Endothelial cell of umbilical vein (primary cell): ENCODE measurements around the gene VLDLR. TPM values are rescaled to one million over a fixed set of nuclear protein-coding genes. Genes with fewer than 3 reads are reported as not detected.

Source experiments
- BruUV-seq: library from RNA; stranded (reverse); fragments of 400-500 nt; replicated peaks from 2 replicates; lab custom pipeline; 2021; lab: Mats Ljungman, UMichigan
- CTCF ChIA-PET: fragments of 300-600, 350-600 bp; sonication (Branson Sonifier 250); formaldehyde crosslinking; loops from one replicate; lab custom pipeline; 2021; ENCODE audit warnings: antibody characterized with exemption, inconsistent platforms; lab: Charles Lee
- POLR2A ChIA-PET: fragments of 300-600, 350-600 bp; sonication (Branson Sonifier 250); formaldehyde crosslinking; loops from one replicate; lab custom pipeline; 2021; ENCODE audit warnings: antibody characterized with exemption, inconsistent platforms; lab: Charles Lee
- DNase-seq: peaks from one replicate; pipeline ENCODE4 v3.0.0-alpha.2; 2011; ENCODE audit warnings: low read depth, low spot score
- FAIRE-seq: peaks from 2 replicates; lab custom pipeline; 2011; peaks lifted over from hg19 to GRCh38; lab: Jason Lieb, UNC
- H2AFZ ChIP-seq: 2 replicates; pipeline ENCODE4 v1.6.0; 2012; ENCODE audit warnings: low read depth, low read length, control low read depth, inconsistent platforms
- H3K27ac ChIP-seq: 2 replicates; pipeline ENCODE4 v1.5.1; 2011; ENCODE audit warnings: low read depth, mild to moderate bottlenecking, control low read depth, low read length, moderate library complexity; ENCODE audit not compliant: insufficient read depth
- H3K27me3 ChIP-seq, 2 experiments: 2 replicates each; pipeline versions ENCODE4 v1.6.0 to v1.6.1; 2011; ENCODE audit warnings: low read length in 2 of 2, mixed read lengths in 1 of 2; ENCODE audit not compliant: control insufficient read depth in 2 of 2, insufficient read depth in 2 of 2
- H3K36me3 ChIP-seq, 2 experiments: 2 replicates in 1 of 2; 3 replicates in 1 of 2; pipeline ENCODE4 v1.5.1; 2011; ENCODE audit warnings: low read length in 2 of 2, mild to moderate bottlenecking in 1 of 2, moderate library complexity in 1 of 2; ENCODE audit not compliant: control insufficient read depth in 2 of 2, insufficient read depth in 2 of 2; ENCODE audit errors: extremely low read depth in 1 of 2
- H3K4me1 ChIP-seq: 3 replicates; pipeline ENCODE4 v1.5.1; 2011; ENCODE audit warnings: mild to moderate bottlenecking, low read length; ENCODE audit not compliant: control insufficient read depth, insufficient read depth; ENCODE audit errors: extremely low read depth
- H3K4me2 ChIP-seq: 2 replicates; pipeline ENCODE4 v1.6.1; 2011; ENCODE audit warnings: low read length, control low read depth, mixed read lengths; ENCODE audit not compliant: insufficient read depth
- H3K4me3 ChIP-seq, 3 experiments: fragments of 200-600 bp in 1 of 3; sonication (generic), shearing (Covaris generic) in 1 of 3; replicated peaks in 1 of 3; 2 replicates each; pipeline ENCODE4 v1.5.1; 2011 to 2016; ENCODE audit warnings: control low read depth in 3 of 3, low read length in 3 of 3, mild to moderate bottlenecking in 2 of 3, inconsistent platforms in 1 of 3, low read depth in 1 of 3, moderate library complexity in 1 of 3; ENCODE audit not compliant: insufficient read depth in 1 of 3
- H3K79me2 ChIP-seq: 2 replicates; pipeline ENCODE4 v1.6.0; 2012; ENCODE audit warnings: low read length, inconsistent platforms; ENCODE audit not compliant: control insufficient read depth, insufficient read depth
- H3K9ac ChIP-seq: replicated peaks from 2 replicates; pipeline ENCODE3; 2011; ENCODE audit warnings: low read length, control low read depth; ENCODE audit not compliant: insufficient read depth; ENCODE audit errors: extremely low read depth
- H3K9me1 ChIP-seq: replicated peaks from 3 replicates; pipeline ENCODE4 v1.6.0; 2011; ENCODE audit warnings: mild to moderate bottlenecking, low read length; ENCODE audit not compliant: control insufficient read depth, insufficient read depth; ENCODE audit errors: extremely low read depth
- H3K9me3 ChIP-seq: replicated peaks from 2 replicates; pipeline ENCODE4 v1.5.1; 2012; ENCODE audit warnings: low read length, inconsistent platforms; ENCODE audit not compliant: control insufficient read depth, insufficient read depth
- H4K20me1 ChIP-seq: replicated peaks from 2 replicates; pipeline ENCODE3; 2011; ENCODE audit warnings: mild to moderate bottlenecking, low read length; ENCODE audit not compliant: control insufficient read depth, insufficient read depth; ENCODE audit errors: extremely low read depth
- EZH2 ChIP-seq: IDR thresholded peaks from 2 replicates; pipeline ENCODE4 v1.6.1; 2012; ENCODE audit warnings: borderline replicate concordance, low read depth, mild to moderate bottlenecking, moderate library complexity, low read length, inconsistent platforms; ENCODE audit not compliant: severe bottlenecking
- MAX ChIP-seq: IDR thresholded peaks from 2 replicates; pipeline ENCODE4 v1.6.1; 2011; ENCODE audit not compliant: insufficient read depth, insufficient read length
- dilution Hi-C: fragments of 300-500 bp; cut with MboI; formaldehyde crosslinking; loops from one replicate; pipeline ENCODE4 v1.15.0; 2019; ENCODE audit warnings: low sequenced_read_pairs; ENCODE audit not compliant: extremely low pct_ligation_motif_present
- intact Hi-C: fragments of 100-400 bp; cut with micrococcal nuclease; formaldehyde crosslinking; loops from one replicate; pipeline ENCODE4 v1.10.0; 2022
- polyA plus RNA-seq, 4 experiments: library from polyadenylated mRNA; depleted of rRNA in 3 of 4; stranded (reverse) in 3 of 4; unstranded in 1 of 4; fragments of >200 nt; gene quantifications; 2 replicates each; pipeline versions ENCODE4 v1.2.1 to v1.2.3, GENCODE V29; 2011 to 2012; ENCODE audit warnings: missing spikeins in 1 of 4
- total RNA-seq: library from RNA; stranded (reverse); gene quantifications from 2 replicates; pipeline ENCODE4 v1.2.3, GENCODE V29; 2021

Gene VLDLR
- total and polyA plus RNA-seq, 2 donors (not counting 3 experiments of a cell fraction or from before 2014, with no cell fraction given), result 0.47 to 2.5 TPM

DNA sequence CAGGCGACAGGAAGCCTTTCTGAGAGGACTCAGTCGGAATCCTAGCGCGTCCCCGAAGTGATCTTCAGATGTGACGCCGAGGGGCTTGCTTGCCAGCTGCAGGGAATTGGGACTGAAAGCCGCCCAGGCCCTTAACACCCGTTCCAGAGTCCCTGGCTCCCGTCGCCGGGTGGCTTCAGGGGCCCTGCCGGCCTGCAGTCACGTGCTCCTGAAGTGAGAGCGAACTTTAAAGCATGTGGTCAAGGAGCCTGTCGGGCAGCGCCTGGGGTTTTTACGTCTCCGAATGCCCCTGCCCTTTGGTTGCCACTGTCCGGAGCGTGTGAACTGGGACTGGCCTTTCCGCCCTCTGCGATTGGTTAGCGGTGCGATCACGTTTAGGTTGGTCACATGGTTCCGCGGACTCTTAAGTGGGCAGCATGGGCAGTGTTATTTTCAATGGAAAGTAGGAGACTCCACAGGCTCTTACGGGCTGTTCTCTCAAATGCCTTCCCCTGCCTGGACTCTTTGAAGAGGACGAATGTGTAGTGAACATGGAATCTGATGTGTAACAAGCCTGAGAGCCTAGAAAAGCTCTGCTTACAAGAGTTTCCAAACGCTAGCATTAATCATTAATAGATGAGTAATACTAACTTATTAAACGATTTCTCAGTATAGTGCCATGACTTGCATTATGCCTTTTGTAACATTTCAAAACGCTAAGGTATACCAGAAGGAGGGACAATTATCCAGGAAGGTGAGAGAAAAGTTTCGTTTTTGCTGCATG lies 1.9 kb downstream of the VLDLR start:
- peak; percentile 70 for FAIRE-seq
- no peak overlapping the region for H3K9ac ChIP-seq
- TF ChIP-seq MAX, result peak; percentile 70
- TF ChIP-seq EZH2, result no peak
- no peak overlapping the region for H3K27ac ChIP-seq
- no peaks in the 10 kb centered on the region for H3K9me1 ChIP-seq
- intact Hi-C loops (loop anchor here (1.0 to 10.0 kb wide), 6 partner anchors 31 to 607 kb away; partner anchors contain the start of gene PUM3), dilution Hi-C loops (no loop called here)
- BruUV-seq, result no TSS peak
- no peaks in the 10 kb centered on the region for H3K79me2 ChIP-seq
- peak overlapping the region; percentile 84 for H3K4me2 ChIP-seq
- H3K36me3 ChIP-seq, result no peaks in the 10 kb centered on the region
- H3K4me1 ChIP-seq, result peaks cover 13% of the 10 kb centered on the region
- H2AFZ ChIP-seq, result peak overlapping the region; percentile 85
- no peaks in the 10 kb centered on the region for H4K20me1 ChIP-seq
- H3K9me3 ChIP-seq, result no peaks in the 10 kb centered on the region
- ChIA-PET CTCF (interaction anchor here (0.9 to 2.0 kb wide), 3 partner anchors 14 to 106 kb away, joined by 3 to 22 read pairs (median 3); no protein-coding TSS in a partner anchor), POLR2A (no interaction called here)
- peak overlapping the region in 2 of 3 experiments; percentile 30 to 42 for H3K4me3 ChIP-seq
- H3K27me3 ChIP-seq, result peaks cover 39 to 63% of the 10 kb centered on the region in 2 experiments
- DNase-seq, result peak; percentile 35

GRCh38 chr9:2624051-2624682 lies 2.6 kb downstream of the VLDLR start:
- no peak for DNase-seq
- H3K4me3 ChIP-seq, result no peak overlapping the region
- H4K20me1 ChIP-seq, result no peaks in the 10 kb centered on the region
- BruUV-seq, result no TSS peak
- no peak overlapping the region for H2AFZ ChIP-seq
- FAIRE-seq, result no peak
- H3K36me3 ChIP-seq, result no peaks in the 10 kb centered on the region
- H3K4me2 ChIP-seq, result no peak overlapping the region
- no peak overlapping the region for H3K27ac ChIP-seq
- ChIA-PET POLR2A (no interaction called here), CTCF (interaction anchor here (0.7 to 1.5 kb wide), 3 partner anchors 14 to 25 kb away, joined by 3 read pairs; no protein-coding TSS in a partner anchor)
- no peaks in the 10 kb centered on the region for H3K79me2 ChIP-seq
- dilution Hi-C loops, result no loop called here
- H3K9me1 ChIP-seq, result no peaks in the 10 kb centered on the region
- intact Hi-C loops, result loop anchor here (10.0 kb wide), 1 partner anchor 469 kb away; no protein-coding TSS in a partner anchor
- H3K27me3 ChIP-seq, result peaks cover 37 to 63% of the 10 kb centered on the region in 2 experiments
- H3K9me3 ChIP-seq, result no peaks in the 10 kb centered on the region
- peaks cover 13% of the 10 kb centered on the region for H3K4me1 ChIP-seq
- H3K9ac ChIP-seq, result no peak overlapping the region
- no peak for TF ChIP-seq MAX
